Mesothelial cell of epicardium (in vitro differentiated cells): ENCODE measurements around the gene LCE5A. TPM values are rescaled to one million over a fixed set of nuclear protein-coding genes. Genes with fewer than 3 reads are reported as not detected.

Experiments used
- DNase-seq, 2 experiments: peaks; one replicate each; pipeline ENCODE4 v3.0.0; 2021; ENCODE audit warnings: low spot score in 2 of 2; ENCODE audit not compliant: unreplicated experiment in 2 of 2
- H3K27ac Mint-ChIP-seq: 2 replicates; pipeline ENCODE4 v1.8.0; 2021; ENCODE audit warnings: mixed read lengths
- H3K27me3 Mint-ChIP-seq: 2 replicates; pipeline ENCODE4 v1.8.0; 2021; ENCODE audit warnings: low read depth, mixed read lengths
- H3K36me3 Mint-ChIP-seq: 2 replicates; pipeline ENCODE4 v1.8.0; 2021; ENCODE audit warnings: mixed read lengths
- H3K4me1 Mint-ChIP-seq: 2 replicates; pipeline ENCODE4 v1.8.0; 2021; ENCODE audit warnings: mixed read lengths
- H3K4me3 Mint-ChIP-seq: 2 replicates; pipeline ENCODE4 v1.8.0; 2021; ENCODE audit warnings: mild to moderate bottlenecking, moderate library complexity, mixed read lengths
- H3K9me3 Mint-ChIP-seq: 2 replicates; pipeline ENCODE4 v1.8.0; 2021; ENCODE audit warnings: mixed read lengths
- total RNA-seq: library from RNA; stranded (reverse); gene quantifications from 3 replicates; pipeline ENCODE4 v1.2.1, GENCODE V29; 2021
- TF ChIP-seq, protein P1 (sequence below): fragments of 200-600 bp; sonication (generic); IDR thresholded peaks from one replicate; pipeline ENCODE4 v1.5.0; 2021; ENCODE audit warnings: antibody characterized with exemption; ENCODE audit not compliant: unreplicated experiment

LCE5A gene
- total RNA-seq, 1 donor from 2014 or later, result not detected

DNA sequence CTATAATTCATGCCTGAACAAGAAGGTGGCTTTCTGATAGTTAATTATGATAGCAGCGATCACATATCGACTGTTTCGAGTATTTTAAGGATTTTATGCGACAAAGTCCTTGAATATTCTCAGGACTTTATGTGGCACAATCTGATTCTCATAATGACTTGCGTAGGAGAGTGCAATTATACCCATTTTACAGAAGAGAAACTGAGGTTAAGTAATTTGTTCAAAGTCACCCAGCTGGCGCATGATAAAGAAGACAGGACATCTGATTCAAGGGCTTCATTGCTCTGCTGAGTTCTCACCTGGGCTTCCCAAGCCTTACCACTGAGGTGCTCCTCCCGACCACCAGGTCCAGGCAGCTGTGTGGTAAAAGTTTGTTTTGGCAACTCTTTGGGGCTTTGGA is 5.5 kb downstream of the LCE5A start:
- Mint-ChIP-seq H3K4me1 (no peaks in the 10 kb centered on the region), H3K36me3 (no peaks in the 10 kb centered on the region), H3K4me3 (no peak overlapping the region), H3K27me3 (no peaks in the 10 kb centered on the region), H3K9me3 (peaks cover 49% of the 10 kb centered on the region), H3K27ac (no peak overlapping the region)
- TF ChIP-seq, protein P1, sequence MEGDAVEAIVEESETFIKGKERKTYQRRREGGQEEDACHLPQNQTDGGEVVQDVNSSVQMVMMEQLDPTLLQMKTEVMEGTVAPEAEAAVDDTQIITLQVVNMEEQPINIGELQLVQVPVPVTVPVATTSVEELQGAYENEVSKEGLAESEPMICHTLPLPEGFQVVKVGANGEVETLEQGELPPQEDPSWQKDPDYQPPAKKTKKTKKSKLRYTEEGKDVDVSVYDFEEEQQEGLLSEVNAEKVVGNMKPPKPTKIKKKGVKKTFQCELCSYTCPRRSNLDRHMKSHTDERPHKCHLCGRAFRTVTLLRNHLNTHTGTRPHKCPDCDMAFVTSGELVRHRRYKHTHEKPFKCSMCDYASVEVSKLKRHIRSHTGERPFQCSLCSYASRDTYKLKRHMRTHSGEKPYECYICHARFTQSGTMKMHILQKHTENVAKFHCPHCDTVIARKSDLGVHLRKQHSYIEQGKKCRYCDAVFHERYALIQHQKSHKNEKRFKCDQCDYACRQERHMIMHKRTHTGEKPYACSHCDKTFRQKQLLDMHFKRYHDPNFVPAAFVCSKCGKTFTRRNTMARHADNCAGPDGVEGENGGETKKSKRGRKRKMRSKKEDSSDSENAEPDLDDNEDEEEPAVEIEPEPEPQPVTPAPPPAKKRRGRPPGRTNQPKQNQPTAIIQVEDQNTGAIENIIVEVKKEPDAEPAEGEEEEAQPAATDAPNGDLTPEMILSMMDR, result no peak
- no peak for DNase-seq

DNA sequence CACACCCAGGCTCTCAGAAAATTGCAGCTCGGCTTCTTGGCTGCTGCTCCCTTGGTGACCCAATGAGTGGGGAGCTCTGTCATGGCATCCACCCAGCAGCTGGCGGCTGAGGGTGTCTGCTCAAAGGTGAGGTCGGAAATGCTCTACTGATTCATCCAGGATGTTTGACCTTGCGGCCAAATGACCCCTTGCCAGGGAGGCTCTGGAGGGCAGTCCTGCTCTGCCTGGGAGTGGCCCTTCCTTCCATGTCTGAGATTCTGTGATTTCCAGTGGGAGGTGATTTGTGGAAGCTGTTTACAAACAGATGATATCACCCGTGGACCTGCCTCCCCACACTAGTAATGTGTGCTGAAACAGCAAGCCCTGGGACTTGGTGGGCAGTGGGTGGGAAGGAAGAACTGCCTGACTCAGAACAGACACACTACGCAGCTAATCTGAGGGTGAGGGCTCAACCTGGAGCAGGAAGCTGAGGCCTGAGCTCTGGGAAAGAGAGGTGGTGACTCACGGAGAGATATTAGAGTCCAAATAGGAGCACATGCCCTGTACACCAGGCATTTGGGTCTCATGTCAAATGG is 6.7 kb downstream of the LCE5A start:
- H3K4me1 Mint-ChIP-seq, result no peaks in the 10 kb centered on the region
- DNase-seq, result no peak
- H3K9me3 Mint-ChIP-seq, result peaks cover 43% of the 10 kb centered on the region
- no peaks in the 10 kb centered on the region for H3K36me3 Mint-ChIP-seq
- H3K4me3 Mint-ChIP-seq, result no peak overlapping the region
- no peak overlapping the region for H3K27ac Mint-ChIP-seq
- no peaks in the 10 kb centered on the region for H3K27me3 Mint-ChIP-seq
- TF ChIP-seq, protein P1, result no peak

DNA sequence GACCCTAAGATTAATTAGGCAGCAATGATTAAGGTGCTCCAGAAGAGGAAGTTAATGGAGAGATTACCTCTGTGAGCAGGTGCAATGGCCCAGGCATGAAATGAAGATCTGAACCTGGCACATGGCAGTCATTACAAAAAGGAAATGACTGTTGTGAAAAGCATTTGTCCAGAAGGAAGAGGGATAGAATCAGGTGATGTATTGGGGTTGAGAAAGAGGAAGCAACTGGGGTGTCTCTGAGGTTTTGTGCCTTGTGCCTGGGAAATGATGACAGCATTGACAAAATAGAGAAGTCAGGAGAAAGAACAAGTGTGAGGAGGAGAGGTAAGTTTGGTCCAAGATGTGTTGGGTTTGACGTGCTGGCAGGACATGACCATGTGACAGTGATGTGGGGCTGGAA is 9.2 kb downstream of the LCE5A start:
- H3K27ac Mint-ChIP-seq, result no peak overlapping the region
- no peaks in the 10 kb centered on the region for H3K36me3 Mint-ChIP-seq
- H3K27me3 Mint-ChIP-seq, result no peaks in the 10 kb centered on the region
- no peak overlapping the region for H3K4me3 Mint-ChIP-seq
- TF ChIP-seq, protein P1, result no peak
- no peak for DNase-seq
- no peaks in the 10 kb centered on the region for H3K4me1 Mint-ChIP-seq
- peaks cover 34% of the 10 kb centered on the region for H3K9me3 Mint-ChIP-seq

DNA sequence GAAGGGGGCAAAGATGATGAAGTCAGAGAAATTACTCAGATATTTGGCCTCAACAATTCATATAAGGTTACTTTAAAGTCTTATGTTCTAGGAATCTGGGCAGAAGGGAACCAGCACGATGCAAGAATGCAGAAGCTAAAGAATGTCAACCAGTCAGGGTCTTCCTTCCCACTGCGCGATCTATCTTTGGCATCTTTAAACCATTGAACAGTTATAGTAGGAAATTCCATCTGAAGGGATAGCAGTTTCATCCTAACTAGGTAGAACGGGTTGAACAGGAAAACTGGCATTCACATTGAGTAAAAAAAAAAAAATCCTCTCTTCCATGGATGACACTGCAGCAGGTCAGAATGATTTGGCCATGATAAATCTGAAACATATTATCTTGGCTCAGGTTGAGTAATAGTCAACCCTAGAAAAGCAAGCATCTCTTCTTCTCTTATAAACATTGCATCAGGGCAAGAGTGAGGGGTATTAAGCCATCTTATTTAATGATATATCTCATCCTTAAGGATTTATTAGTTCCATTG is 10.0 kb downstream of the LCE5A start:
- H3K4me1 Mint-ChIP-seq, result no peaks in the 10 kb centered on the region
- H3K36me3 Mint-ChIP-seq, result no peaks in the 10 kb centered on the region
- peaks cover 35% of the 10 kb centered on the region for H3K9me3 Mint-ChIP-seq
- DNase-seq, result no peak
- no peak overlapping the region for H3K4me3 Mint-ChIP-seq
- TF ChIP-seq, protein P1, result no peak
- H3K27ac Mint-ChIP-seq, result no peak overlapping the region
- H3K27me3 Mint-ChIP-seq, result no peaks in the 10 kb centered on the region

DNA sequence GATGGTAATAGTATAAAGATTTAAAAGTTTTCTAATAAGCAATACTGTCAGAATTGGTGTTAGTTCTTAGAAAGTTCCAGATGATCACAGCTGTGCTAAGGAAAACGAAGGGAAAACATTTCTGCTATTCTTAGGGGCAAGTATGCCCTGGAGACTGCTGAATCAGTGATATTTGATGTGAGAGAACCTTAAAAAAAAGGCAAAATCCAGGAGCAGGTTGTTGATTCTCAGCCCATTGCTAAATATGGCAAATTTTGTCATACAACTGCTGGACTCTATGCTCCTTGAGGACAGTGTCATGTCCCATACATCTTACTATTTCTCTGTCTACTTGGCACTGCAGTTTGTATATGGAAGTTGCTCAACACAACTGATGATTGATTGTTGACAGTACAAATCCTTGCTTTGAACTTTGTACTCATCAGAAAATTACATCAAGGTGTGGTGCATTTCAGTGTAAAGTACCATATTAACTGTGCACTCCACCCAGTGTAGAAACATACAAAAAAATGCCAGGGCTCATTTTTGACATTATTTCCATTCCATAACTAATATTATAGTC is 14.6 kb downstream of the LCE5A start:
- peaks cover 54% of the 10 kb centered on the region for H3K9me3 Mint-ChIP-seq
- DNase-seq, result no peak
- H3K4me3 Mint-ChIP-seq, result no peak overlapping the region
- H3K27me3 Mint-ChIP-seq, result no peaks in the 10 kb centered on the region
- TF ChIP-seq, protein P1, result no peak
- no peaks in the 10 kb centered on the region for H3K4me1 Mint-ChIP-seq
- no peaks in the 10 kb centered on the region for H3K36me3 Mint-ChIP-seq
- no peak overlapping the region for H3K27ac Mint-ChIP-seq
